NCI-H2081 treated with DMSO at 0.1 percent for 48 hours (cell line): ENCODE data around the gene TTC28.
"Not testable (repeated sequence)": the region's sequence is repeated elsewhere in the genome, so short reads cannot be mapped to it uniquely, and the experiment has no call there.

Experiments
- DNase-seq: peaks from one replicate; lab custom pipeline; 2025; lab: John Stamatoyannopoulos, UW

TTC28 gene

DNA sequence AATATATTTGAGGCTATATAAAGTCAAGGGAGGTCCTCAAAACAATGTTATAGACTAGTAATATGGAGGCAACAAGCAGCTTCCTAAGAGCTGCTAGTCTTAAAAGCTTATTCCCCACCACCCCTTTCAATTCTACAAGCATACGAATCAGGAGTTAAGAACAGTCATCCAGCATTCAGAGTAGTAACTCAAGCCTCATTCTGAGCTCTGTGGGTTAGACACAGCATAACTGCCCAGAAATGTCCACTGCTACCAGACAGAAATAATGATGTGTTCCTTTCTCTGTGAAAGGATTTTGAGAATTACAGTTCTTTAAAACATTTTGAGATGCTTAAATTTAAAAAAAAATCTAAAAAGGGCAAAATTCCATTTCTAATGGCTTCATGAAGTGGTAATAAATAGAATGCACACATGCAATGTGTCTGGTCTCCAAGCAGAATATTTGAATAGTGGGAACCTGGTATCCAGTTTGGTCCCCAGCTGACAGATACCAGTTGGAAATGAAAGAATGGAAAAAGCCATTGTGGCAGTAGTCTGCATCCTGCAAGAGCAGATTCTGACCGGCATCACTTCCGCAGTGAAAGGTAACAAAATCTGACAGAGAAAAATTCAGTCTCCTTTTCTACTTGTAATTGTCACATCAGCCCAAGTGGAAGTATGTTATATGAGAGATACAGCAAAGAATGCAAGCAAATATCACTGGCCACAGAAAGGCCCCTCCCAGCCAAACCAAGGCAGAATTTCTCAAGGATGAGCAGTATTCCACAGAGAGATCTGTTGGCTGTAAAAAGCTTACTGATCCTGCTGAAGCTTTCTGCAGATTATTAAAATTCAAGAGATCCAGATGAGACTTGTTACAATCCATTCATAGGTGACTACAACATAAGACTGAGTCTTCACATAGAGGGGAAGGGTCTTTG, 449.8 kb downstream of the TTC28 start:
- DNase-seq = no peak

DNA sequence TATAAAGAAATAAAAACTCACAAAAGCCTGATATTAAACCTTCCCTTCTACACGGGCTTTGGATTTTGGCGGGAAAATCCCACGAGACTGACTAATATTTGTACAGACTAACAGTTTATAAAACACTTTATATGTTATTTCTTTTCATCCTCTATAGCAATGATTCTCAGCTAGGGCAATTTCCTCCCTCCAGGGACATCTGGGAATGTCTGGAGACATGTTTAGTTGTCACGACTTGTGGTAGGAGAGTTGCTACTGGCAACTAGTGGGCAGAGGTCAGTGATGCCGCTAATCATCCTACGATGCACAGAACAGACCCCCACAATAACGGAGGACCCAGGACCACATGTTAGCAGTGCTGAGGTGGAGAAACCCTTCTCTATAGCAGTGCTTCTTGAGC, 455.8 kb downstream of the TTC28 start:
- no peak for DNase-seq

DNA sequence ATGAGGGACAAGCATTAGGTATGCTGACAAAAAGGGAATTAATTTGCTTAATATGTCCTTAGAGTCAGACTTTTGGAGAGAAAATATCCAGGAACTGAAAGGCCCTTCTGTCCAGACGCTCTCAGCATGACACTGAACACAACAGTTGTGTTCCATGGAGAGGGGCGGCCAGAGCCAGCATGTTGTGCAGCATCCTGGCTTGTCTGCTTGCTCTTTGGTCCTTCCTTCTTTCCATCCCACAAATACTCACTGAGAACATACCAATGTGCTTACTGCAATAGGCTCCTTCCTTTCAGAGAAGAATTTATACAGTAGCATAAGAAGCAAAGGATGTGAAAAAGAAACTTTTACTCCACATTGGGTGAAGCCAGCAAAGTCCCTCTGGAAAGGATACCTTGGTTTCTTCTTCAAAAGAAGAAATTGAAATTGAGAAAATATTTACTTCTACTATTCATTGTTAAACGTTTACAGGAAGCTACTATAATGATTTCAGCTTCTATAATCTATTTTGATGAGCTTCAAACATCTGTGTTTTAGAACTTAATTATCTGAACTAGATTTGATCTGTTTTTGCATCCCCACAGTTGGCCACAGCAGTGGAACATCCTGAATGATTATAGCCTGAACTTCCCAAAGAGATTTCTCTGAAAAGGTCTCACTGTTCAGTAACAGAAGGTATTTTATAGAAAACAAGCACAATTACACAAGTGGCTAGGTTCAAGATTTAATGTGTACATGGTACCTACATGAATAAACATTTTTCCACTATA, 456.5 kb downstream of the TTC28 start:
- no peak for DNase-seq

DNA sequence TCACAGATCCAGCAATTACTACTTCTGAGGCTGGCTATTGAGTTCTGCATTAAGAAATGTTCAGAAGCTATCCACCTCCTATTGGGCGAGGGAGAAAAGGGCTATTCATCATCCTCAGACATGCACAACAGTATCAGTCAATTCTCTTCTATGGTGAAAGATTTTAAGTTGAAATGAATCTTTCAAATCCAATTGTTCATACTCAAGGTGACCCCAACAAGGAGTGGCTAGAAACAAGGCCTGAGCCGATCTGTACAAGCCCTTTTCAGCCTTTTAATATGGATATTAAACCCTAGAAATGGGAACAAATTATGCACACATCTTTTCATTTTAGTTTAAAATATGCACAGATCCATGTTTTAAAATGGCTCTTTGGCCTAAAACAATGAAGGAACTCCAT, 457.1 kb downstream of the TTC28 start:
- DNase-seq = no peak

DNA sequence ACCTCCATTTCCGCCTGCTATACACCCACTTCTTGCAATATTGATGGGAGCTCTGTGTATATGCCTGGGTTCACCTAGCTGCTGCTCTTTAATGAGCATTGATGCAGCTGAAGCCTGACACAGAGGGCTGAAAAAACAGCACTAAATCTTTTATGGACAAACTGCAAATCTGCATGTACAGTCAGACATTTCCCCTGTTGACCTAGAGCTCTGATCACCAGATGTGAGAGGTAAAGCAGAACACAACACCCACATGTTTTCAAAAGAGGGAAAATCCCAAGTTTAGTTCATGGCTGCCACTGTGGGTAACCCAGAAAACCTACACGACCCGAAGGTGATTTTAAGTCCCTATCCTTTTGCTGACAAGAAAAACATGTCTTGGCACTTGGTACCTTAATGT, 457.6 kb downstream of the TTC28 start:
- DNase-seq = no peak

DNA sequence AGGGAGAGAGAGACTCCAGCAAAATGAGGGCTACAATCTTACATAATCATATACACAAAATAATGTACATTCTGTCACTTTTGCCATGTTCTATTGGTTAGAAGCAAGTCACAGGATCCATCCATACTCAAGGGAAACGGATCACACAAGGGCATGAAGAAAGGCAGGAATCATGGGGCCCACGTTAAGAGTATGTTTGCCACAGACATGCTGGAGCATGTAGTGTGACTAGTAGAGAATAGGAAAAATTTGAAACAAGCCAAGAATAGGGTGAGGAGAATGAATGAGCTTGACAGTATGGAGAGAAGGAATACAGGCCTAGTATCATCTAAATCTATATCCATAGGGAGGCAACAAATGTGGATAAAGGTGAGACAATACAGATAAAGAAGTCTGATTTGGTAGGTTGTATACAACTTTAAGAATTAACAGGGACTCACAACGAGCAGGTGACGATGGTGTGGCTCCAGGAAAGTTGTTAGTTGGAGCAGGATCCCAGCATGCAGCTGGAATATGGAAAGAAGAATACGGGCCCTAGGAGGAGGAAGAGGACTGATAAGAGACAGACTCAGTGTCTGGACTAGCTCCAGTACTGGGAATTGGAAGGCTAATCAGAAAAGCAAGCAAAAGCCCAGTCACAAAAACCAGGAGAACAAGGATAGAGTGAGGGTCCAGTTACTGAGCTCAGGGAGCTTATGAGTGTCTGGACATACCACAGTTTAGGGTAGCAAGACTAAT, 458.8 kb downstream of the TTC28 start:
- no peak for DNase-seq

DNA sequence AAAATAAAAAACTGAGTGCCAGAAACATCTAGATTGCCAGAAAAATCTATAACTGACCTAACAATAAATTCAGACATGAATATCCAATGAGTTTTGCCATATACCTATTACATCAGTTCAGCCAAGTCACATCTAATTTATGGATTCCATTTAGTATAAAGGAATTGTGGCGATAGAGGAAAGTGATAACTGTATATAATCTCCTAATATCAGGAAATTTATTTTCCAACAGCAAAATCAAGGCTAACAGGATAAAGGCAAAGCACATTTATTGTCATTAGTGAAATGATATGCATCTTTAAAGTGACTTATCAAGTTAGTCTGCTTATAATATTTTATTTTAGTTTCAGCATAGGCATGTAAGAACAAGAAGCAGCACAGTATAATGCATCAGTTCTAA, 462.4 kb downstream of the TTC28 start:
- no peak for DNase-seq

DNA sequence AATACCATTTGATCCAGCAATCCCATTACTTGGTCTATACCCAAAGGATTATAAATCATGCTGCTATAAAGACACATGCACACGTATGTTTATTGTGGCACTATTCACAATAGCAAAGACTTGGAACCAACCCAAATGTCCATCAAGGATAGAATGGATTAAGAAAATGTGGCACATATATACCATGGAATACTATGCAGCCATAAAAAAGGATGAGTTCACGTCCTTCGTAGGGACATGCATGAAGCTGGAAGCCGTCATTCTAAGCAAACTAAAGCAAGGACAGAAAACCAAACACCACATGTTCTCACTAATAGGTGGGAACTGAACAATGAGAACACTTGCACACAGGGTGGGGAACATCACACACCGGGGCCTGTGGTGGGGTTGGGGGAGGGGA, 464.9 kb downstream of the TTC28 start:
- DNase-seq = not testable (repeated sequence)

DNA sequence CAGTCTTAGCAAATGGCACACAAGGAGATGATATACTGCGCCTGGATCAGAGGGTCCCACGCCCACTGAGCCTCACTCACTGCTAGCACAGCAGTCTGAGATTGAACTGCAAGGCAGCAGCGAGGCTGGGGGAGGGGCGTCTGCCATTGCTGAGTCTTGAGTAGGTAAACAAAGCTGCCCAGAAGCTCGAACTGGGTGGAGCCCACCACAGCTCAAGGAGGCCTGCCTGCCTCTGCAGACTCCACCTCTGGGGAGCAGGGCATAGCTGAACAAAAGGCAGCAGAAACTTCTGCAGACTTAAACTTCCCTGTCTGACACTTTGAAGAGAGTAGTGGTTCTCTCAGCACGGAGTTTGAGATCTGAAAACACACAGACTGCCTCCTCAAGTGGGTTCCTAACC, 470.2 kb downstream of the TTC28 start:
- not testable (repeated sequence) for DNase-seq

DNA sequence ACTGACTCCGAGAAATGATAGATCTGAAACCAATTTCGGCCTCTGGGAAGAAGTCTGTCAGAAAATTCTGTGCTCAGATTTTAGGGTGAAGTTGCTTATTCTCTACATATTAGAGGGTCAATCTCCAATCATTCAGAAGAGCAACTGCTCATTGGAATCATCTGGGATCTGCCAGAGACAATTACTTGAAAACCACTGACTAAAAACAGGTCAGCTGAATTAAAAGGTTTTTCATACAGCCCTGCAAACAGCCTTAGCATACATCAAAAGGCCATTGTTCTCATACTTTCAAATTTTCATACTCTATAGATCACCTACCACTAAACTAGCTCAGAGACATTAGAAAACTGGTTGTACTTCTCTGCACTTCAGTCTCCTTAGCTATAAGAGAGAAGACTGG, 470.9 kb downstream of the TTC28 start:
- DNase-seq = no peak

DNA sequence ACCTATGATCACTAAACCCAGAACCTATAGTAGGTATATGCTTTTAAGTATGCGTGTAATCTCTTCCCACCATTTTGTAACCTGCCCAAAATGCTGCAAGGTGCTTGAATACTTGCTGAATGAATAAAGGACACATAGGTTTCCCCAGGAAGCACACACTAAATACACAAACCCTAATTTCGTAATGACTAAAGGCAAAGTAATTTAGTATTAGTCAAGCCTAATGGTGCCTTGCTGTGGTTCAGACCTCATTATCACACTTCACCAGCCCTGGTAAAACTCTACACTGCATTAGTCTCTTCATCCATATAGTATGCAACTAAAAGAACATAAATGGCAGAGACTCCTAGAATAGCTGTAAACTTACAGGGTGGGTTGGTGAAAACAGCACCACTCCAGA, 471.6 kb downstream of the TTC28 start:
- no peak for DNase-seq

DNA sequence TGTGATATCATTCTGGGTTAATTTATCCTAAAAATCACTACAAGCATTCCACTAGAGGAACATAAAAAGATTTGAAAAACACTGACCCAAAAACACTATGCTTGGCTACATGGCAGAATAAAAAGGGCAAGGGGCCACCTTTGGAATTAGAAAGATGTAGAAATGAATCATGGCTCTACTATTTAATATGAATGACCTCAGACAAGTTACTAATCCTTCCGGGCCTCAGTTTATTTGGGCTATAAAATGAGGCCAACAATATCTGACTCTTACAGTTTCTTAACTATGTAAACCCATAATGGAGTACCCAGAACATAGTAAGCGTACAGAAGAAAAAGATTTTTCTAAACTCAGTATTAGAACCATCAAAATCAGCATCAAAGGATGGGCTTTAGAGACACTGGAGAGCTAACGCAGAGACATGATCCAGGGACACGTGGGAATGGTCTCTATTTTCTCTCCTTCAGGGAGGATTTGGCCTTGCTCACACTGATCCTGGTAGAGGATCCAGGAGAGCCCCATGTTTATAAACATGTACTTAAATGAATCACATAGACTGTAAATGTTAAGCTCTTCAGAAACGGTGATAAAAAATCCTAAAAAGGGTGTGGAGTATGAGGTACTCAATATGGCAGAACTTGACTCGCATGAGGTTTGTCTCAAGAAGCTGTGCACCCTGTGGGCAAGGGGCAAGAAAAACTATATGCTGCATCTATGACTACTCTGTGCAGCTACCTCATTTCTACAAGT, 472.2 kb downstream of the TTC28 start:
- no peak for DNase-seq

DNA sequence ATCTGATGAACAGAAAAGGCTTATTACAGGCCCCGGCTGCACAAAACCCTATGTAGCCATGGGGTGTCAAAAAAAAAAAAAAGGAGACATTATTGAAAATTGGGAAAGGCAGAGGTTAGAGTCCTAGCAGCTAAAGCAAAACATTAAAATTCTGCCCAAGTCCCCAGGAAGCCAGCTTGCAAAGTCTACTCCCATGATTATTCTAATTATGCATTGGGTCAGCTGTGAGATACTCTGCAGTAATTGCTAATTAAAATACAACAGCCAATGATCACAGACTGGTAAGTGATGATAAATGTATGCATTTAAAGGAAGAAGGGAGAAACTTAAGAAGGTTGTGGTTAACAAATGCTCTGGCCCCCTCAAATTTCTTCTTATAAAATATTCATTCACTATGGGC, 473.7 kb downstream of the TTC28 start:
- no peak for DNase-seq

DNA sequence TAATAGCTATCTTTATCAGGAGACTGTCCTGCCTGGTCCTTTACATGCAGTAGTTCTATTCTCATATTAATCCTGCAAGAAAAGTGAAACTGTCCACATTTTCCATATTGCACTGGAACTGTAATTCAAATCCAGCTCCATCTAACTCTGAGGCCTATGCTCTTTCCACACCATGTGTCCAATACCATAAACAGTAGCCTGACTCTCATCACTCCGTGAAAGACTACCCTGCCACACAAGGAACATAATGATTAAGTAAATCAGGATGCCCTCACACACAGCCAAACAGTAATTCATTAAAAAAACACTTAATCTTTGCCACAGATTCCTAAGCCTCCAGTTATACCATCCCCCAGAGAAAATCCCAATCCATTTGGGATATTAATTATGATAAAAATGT, 475.3 kb downstream of the TTC28 start:
- no peak for DNase-seq

DNA sequence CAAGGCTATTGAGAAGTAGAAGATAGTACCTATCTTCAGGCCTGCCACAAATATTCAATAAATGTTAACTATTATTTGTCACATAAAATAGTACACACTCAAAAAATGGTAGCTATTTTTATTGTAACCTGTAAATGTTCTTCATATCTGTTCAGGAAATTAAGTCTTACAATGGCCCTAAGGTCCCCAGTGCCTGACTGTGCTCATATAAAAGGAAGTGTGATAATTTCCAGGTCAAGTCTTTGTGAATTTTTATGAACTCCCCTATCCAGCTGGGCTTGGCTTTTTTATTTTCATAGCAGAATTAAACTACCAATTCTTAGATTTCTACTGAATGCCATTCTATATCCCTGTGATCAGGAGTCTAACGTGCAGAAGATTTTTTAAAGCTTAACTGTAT, 476.4 kb downstream of the TTC28 start:
- no peak for DNase-seq

DNA sequence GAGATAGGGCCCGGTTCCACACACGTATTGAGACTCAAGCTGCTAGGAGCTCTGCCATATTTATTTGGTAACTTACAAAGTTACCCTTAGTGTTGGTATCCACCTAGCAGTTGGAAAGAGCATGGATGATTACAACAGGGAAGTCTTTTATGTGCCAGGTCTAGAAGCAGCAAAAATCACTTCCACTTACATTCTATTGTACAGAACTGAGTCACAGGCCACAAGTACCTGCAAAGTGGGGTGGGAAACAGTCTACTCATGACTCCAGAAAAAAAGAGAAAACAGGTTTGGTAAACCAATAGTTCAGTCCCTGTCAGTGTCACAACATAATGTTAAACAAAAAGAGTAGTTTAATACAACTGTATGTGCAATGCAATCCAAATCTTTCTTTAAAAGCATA, 480.9 kb downstream of the TTC28 start:
- no peak for DNase-seq

DNA sequence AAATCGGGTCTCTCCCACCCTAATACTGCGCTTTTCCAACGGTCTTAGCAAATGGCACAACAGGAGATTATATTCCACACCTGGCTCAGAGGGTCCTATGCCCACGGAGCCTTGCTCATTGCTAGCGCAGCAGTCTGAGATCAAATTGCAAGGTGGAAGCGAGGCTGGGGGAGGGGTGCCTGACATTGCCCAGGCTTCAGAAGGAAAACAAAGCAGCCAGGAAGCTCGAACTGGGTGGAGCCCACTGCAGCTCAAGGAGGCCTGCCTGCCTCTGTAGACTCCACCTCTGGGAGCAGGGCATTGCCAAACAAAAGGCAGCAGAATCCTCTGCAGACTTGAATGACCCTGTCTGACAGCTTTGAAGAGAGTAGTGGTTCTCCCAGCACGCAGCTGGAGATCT, 488.1 kb downstream of the TTC28 start:
- DNase-seq = not testable (repeated sequence)

DNA sequence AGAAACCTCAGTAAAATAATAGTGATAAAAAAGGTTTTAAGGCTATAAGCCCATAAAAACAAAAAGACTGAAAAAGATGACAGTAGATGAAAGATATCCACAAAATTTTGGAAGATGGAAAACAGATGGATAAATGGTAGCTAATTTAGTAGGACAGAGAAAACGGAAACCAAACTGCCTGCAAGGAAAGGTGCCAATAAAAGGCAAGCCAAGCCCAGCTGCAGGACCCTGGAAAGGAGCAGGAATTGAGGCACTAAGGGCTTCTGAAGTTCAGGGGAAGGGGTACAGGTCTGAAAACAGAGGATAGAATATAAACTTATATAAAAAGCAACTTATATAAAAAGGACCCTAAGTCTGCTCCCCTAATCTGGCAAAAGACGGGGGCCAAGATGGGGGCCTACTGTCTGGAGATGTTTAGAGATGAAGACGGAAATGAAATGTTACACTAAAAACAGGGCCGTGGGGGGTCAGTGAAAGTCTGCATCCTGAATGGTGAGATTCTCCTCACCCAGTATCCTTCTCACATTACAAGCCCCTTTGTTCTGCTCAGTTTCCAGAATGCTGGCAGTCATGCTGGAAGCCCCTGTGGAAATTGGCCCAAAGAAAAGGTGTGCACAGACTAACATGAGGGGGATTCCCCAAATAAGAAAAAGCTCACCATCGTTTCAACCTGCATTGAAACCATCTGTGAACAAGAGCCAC, 491.3 kb downstream of the TTC28 start:
- DNase-seq = no peak

DNA sequence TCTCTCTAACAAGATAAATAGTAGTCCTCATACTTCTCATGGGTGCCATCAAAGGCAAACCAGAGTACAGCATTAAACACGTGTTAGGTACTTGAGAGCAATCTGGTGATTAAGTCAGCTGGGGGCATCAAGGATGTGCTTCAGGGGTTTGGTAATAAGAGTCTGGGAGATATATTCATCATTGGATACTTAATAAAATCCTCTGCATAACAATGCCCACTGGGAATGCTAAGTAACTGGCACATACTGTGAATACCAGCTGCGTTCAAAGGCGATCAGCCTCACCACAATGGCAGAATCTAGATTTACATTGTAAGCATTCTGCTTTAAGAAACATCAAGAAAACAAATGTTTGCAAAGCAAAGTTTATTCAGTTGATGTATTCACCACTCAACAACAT, 492.0 kb downstream of the TTC28 start:
- no peak for DNase-seq

DNA sequence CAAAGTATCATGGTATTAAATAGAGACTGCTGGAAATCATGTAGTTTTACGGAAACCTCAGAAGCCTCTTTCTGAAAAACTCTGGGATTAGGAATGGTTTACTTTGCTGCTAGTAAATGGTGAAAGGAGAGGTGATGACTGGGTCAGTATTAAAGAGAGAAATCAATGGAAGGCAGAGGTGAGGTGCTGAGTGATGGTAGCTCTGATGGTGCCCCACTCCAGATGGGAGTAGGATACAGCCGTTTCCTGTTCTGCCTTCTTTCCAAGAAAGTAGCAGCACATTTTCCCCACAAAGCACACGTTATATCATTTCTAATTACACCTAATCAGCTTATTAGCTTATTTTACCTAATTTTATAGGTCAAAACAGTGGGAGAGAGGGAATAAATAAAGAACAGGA, 493.0 kb downstream of the TTC28 start:
- no peak for DNase-seq

DNA sequence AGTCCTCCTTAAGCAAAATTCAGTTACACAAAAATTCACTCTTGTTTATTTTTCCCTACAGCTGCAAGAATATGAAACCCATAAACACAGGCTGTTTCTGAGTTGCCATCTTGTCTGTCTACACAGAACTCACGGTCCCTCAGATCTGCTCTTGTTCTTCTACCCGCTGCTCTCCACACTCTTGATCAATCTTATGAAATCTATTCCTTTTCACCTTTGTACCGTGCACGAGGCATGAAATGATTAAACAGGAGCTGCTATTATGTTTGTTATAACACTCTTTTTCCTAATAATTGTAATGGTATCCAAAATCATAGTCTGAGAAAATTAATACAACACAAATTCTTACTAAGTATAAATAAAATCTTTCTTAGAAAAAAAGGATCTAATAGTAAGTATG, 494.5 kb downstream of the TTC28 start:
- no peak for DNase-seq
